ENCODE results near the gene BRCA1.
"Not testable (repeated sequence)": the region's sequence is repeated elsewhere in the genome, so short reads cannot be mapped to it uniquely, and the experiment has no call there.

The BRCA1 gene

GRCh38 chr17:43140396-43141332 lies 15.5 kb upstream of the BRCA1 start:
- in situ Hi-C loops (cut with MboI; ENCODE audit: low sequenced_read_pairs, unreplicated experiment), result no loop called here
- TF ChIP-seq, protein P1, sequence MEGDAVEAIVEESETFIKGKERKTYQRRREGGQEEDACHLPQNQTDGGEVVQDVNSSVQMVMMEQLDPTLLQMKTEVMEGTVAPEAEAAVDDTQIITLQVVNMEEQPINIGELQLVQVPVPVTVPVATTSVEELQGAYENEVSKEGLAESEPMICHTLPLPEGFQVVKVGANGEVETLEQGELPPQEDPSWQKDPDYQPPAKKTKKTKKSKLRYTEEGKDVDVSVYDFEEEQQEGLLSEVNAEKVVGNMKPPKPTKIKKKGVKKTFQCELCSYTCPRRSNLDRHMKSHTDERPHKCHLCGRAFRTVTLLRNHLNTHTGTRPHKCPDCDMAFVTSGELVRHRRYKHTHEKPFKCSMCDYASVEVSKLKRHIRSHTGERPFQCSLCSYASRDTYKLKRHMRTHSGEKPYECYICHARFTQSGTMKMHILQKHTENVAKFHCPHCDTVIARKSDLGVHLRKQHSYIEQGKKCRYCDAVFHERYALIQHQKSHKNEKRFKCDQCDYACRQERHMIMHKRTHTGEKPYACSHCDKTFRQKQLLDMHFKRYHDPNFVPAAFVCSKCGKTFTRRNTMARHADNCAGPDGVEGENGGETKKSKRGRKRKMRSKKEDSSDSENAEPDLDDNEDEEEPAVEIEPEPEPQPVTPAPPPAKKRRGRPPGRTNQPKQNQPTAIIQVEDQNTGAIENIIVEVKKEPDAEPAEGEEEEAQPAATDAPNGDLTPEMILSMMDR (IDR thresholded peaks at IDR 0.05; ENCODE audit: borderline replicate concordance, control extremely low read depth, extremely low read depth, insufficient read depth, missing control alignments), result no peak
- DNase-seq (ENCODE audit: low spot score), result no peak

DNA sequence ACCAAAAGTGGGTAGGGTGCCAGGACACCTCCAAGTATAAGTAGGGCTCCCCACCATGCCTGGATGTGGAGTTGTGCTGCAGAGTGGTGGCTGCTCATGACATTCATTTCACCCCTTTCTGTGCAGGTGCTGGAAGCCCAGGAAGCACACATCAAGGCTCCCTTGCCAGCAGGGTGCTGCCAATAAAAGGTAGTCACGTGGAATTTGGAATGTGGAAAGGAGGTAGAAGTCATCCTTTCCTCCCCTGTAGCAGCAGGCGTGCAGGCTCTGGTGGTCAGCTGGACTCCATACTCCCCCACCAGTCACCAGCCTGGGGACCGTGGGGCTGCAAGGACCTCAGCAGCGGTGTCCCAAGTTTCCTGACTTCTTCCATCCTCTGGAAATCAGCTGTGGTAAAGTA lies 13.4 kb upstream of the BRCA1 start:
- in situ Hi-C loops (cut with MboI; ENCODE audit: low sequenced_read_pairs, unreplicated experiment); DNase-seq (ENCODE audit: low spot score): not testable (repeated sequence)

DNA sequence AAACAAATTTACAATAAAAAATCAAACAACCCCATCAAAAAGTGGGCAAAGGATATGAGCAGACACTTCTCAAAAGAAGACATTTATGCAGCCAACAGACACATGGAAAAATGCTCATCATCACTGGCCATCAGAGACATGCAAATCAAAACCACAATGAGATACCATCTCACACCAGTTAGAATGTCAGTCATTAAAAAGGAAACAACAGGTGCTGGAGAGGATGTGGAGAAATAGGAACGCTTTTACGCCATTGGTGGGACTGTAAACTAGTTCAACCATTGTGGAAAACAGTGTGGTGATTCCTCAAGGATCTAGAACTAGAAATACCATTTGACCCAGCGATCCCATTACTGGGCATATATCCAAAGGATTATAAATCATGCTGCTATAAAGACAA lies 11.4 kb upstream of the BRCA1 start:
- DNase-seq (ENCODE audit: low spot score); in situ Hi-C loops (cut with MboI; ENCODE audit: low sequenced_read_pairs, unreplicated experiment): not testable (repeated sequence)

DNA sequence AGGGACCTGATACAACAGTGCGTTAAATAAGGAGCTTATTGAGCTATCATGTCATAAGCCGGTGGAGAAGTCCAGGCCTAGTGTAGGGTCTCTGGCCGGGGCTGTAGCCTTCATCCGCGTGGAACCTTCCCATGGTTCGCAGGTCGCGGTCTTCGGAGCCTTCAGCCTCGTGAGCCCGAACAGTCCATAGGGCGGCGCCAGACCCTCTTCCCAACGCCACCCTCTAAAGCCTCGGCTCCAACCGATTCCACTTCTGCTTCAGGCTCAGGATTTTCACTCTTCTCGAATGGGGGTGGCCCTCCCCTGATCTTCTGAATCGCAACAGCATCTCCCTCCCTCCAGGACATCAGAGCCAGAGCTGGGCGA lies 10.3 kb upstream of the BRCA1 start:
- no peak for DNase-seq (ENCODE audit: low spot score)
- in situ Hi-C loops (cut with MboI; ENCODE audit: low sequenced_read_pairs, unreplicated experiment), result no loop called here
- TF ChIP-seq, protein P1 (IDR thresholded peaks at IDR 0.05; ENCODE audit: borderline replicate concordance, control extremely low read depth, extremely low read depth, insufficient read depth, missing control alignments), result no peak

- in situ Hi-C loops (cut with MboI; ENCODE audit: low sequenced_read_pairs, unreplicated experiment), result no loop called here
- DNase-seq (ENCODE audit: low spot score), result no peak
- TF ChIP-seq, protein P1 (IDR thresholded peaks at IDR 0.05; ENCODE audit: borderline replicate concordance, control extremely low read depth, extremely low read depth, insufficient read depth, missing control alignments), result no peak
Measured at GRCh38 chr17:43134774-43135453, 9.8 kb upstream of the BRCA1 start.

DNA sequence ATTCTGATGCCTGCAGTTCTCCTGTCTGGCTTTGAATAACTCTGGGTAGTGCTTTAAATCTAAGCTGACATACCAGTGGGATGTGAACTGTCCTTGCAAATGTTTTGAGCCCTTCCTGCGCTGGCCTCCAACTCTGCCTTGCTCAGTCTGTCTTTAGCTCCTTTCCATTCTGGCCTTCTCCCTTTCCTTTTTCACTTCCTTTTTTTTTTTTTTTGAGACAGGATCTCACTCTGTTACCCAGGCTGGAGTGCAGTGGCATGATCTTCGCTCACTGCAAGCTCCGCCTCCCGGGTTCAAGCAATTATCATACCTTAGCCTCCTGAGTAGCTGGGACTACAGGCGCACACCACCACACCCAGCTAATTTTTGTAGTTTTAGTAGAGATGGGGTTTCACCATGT lies 8.3 kb upstream of the BRCA1 start:
- in situ Hi-C loops (cut with MboI; ENCODE audit: low sequenced_read_pairs, unreplicated experiment); DNase-seq (ENCODE audit: low spot score): not testable (repeated sequence)

DNA sequence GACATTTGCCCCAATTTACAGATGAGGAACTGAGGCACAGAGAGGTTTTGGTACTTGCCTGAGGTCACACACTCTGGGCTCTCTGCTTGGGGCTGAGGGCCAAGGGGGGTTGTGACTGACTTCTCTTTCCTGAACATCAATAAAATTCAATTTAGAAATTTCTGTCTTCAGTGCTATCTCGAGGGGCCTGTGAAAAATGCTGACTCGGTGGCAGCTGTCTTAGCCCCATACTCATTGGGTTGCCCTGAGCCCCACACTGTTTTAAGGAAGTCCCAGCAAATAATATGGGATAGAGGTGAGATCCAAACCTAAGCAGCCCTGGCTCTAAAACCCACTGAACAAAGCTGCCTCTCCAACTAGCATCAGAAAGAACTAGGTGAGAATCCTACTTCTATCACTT lies 7.0 kb upstream of the BRCA1 start:
- in situ Hi-C loops (cut with MboI; ENCODE audit: low sequenced_read_pairs, unreplicated experiment), result no loop called here
- TF ChIP-seq, protein P1 (IDR thresholded peaks at IDR 0.05; ENCODE audit: borderline replicate concordance, control extremely low read depth, extremely low read depth, insufficient read depth, missing control alignments), result no peak
- no peak for DNase-seq (ENCODE audit: low spot score)

DNA sequence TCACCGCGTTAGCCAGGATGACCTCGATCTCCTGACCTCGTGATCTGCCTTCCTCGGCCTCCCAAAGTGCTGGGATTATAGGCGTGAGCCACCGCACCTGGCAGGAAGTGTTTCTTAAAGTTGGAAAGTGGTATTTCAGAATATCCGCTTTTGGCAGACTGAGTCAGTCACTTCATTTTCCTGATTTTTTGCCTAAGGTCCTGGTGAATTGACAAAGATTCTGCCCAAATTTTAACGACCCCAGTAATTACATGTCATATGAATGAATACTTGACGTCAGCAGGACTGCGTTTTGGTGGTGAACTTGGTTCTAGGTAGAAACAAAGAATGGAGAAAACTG lies 4.5 kb upstream of the BRCA1 start:
- TF ChIP-seq, protein P1 (IDR thresholded peaks at IDR 0.05; ENCODE audit: borderline replicate concordance, control extremely low read depth, extremely low read depth, insufficient read depth, missing control alignments), result no peak
- DNase-seq (ENCODE audit: low spot score), result no peak
- in situ Hi-C loops (cut with MboI; ENCODE audit: low sequenced_read_pairs, unreplicated experiment), result no loop called here

DNA sequence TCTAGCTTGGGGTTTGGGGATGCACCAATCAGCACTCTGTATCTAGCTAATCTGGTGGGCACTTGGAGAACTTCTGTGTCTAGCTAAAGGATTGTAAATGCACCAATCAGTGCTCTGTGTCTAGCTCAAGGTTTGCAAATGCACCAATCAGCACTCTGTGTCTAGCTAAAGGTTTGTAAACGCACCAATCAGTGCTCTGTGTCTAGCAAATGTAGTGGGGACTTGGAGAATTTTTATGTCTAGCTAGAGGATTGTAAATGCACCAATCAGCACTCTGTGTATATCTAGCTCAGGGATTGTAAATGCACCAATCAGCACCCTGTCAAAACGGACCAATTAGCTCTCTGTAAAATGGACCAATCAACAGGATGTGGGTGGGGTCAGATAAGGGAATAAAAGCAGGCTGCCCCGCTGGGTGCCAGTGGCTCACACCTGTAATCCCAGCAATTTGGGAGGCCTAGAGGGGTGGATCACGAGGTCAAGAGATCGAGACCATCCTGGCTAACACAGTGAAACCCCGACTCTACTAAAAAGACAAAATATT lies 2.2 kb upstream of the BRCA1 start:
- in situ Hi-C loops (cut with MboI; ENCODE audit: low sequenced_read_pairs, unreplicated experiment); DNase-seq (ENCODE audit: low spot score): not testable (repeated sequence)
